Left hindlimb (tissue), 1 donor: ENCODE data around the gene COLQ.

Source experiments
- DNase-seq: peaks from one replicate; pipeline ENCODE4 v3.0.0-alpha.2; 2018

Gene COLQ

DNA sequence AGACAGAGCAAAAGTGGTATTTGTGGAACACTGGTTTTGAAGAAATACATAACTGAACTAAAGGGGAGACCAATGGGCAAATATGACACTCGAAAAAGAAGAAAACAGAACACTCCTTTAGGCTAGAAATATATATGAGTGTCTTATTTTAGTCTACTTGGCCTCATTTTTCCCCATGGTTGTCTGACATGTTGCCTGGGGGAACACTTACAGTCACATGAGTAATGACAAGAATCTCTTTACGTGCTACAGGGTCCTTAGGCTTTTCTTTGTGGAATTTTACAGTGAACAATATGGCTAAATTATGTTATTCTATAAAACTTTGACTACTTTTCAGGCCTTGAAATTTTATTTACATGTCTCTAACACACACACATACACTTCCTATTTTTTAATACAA, 111.7 kb downstream of the COLQ start:
- no peak for DNase-seq

DNA sequence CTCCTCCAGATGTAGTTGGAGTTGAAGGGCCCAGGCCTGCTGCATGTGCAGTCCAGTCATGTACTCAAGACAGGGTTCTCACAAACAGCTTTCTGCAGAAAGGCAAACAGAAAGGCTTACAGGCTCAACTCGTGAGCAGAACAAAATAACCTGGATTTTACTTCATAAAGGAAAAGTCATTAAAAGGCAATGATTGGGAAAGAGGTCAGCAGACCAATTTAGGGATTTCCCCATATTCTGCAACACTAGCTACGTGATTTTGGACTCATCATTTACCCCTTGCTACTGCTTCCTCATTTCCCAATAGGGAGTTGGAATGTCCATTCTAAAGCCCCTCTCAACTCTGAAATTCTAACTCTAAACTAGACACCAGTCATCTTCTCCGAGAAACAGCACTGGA, 112.3 kb downstream of the COLQ start:
- no peak for DNase-seq

DNA sequence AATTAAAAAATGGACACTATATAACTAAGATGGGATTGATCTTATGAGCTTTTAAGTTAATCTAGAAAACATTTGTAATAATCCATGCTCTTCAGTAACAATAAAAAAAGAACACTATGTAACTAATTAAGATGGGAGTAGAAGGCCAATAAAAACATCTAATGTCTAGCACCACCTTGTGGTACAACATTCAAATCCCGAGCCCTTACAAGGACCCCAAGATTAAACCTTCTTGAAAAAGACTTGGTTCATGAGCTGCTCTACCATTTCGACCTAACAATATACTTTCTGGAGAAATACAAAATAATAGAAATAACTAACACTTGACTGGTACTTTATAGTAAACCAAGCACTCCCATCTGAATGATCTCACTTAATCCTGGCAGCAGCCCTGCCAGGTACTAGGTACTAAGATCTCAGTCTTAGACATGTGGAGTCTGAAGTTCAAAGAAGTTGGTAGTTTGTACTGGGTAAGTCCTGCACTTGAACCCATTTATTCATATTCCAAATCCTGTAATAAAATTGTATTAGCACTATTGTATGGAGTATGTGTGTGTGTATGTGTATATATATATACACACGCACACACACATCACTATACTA, 116.0 kb downstream of the COLQ start:
- DNase-seq, result no peak

DNA sequence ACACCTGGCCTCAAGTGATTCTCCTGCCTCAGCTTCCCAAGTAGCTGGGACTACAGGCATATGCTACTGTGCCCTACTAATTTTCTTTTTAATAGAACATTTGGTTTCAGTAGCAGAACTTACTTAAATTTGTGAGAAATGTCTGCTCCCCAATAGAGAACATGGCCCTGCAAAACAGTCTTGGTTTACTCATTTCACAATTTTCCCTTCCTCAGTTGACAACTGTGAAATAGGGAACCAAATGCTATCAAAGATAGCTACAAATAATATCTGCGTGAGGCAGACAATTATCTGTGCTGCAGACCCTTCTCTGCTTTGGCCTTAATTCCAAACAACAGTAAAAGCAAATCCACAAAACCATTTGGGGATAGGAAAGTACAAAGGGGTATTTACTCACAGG, 116.7 kb downstream of the COLQ start:
- DNase-seq, result no peak

DNA sequence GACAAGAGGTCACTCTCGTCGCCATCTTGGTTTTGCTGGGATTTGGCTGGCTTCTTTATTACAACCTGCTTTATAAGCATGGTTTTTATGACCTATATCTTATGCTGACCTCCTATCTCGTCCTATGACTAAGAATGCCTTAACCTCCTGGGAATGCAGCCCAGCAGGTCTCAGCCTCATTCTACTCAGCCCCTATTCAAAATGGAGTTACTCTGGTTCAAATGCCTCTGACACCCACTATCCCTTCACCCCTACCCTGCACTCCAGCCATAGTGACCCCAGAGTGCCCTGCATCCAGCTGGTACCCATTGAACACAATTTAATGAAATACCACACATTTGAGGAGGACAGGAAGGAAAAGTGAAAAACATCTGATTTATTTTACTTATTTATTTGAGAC, 117.5 kb downstream of the COLQ start:
- DNase-seq, result no peak

DNA sequence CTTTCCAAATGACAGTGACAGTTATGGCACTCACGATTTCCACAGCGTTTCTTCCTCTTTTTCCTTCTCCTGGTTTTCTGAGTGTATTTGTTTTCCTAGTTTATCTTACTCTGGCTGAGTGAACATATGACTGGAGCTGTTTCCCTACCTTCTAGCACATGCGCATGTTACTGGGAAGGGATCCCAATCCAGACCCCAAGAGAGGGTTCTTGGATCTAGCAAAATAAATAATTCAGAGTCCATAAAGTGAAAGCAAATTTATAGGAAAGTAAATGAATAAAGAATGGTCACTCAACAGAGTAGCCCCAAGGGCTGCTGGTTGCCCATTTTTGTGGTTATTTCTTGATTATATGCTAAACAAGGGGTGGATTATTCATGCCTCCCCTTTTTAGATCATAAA, 118.0 kb downstream of the COLQ start:
- peak; percentile 65 for DNase-seq

DNA sequence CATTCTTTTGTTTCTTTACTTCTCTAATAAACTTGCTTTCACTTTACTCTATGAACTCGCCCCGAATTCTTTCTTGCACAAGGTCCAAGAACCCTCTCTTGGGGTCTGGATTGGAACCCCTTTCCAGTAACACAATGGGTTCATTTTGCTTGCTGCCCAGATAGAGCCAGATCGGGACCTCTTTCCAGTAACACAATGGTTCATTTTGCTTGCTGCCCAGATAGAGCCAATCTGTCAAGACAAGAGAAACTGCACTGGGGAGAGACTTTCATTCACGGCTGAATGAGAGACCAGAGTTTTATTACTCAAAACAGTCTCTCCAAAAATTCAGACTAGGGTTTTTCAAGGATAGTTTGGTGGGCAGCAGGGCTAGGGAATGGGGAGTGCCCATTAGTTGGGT, 119.6 kb downstream of the COLQ start:
- DNase-seq, result no peak
